IPS-18a (cell line): ENCODE results near the gene GPRC5C.

Experiments used
- H3K27ac ChIP-seq: one replicate; pipeline ENCODE4 v1.5.1; 2013; ENCODE audit warnings: low read length
- H3K27me3 ChIP-seq: one replicate; pipeline ENCODE4 v1.6.1; 2013; ENCODE audit warnings: mild to moderate bottlenecking, low read length; ENCODE audit not compliant: control insufficient read depth, insufficient read depth
- H3K36me3 ChIP-seq: one replicate; pipeline ENCODE4 v1.6.1; 2013; ENCODE audit warnings: low read depth, low read length; ENCODE audit not compliant: control insufficient read depth
- H3K4me1 ChIP-seq: one replicate; pipeline ENCODE4 v1.6.1; 2013; ENCODE audit warnings: low read depth, low read length; ENCODE audit not compliant: control insufficient read depth
- H3K4me3 ChIP-seq: one replicate; pipeline ENCODE4 v1.5.1; 2013; ENCODE audit warnings: low read length
- H3K9ac ChIP-seq: one replicate; pipeline ENCODE4 v1.6.1; 2013; ENCODE audit warnings: mild to moderate bottlenecking, low read length, moderate library complexity
- H3K9me3 ChIP-seq: one replicate; pipeline ENCODE4 v1.6.1; 2013; ENCODE audit warnings: low read depth, low read length; ENCODE audit not compliant: control insufficient read depth

GPRC5C gene

DNA sequence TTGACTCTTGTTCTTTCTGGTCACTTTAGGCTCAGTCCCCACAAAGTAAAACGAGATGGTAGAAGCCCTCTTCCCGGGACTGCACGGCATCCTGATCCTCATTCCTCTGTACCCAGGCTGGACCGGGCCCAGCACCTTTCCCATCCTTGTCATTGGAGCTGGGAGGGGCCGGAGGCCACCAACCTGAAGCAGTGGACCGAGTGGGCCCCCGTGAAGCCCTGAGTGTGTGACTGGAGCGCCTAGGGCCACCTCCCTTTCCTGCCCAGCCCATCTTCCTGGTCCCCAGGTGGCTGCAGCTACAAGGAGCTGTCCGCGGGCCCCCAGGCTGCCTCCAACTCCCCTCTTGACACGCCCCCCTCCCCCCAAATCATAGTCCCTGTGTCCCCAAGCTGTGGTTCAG, 17.4 kb downstream of the GPRC5C start:
- Histone ChIP-seq H3K9ac (no peak overlapping the region), H3K27me3 (peaks cover 21% of the 10 kb centered on the region), H3K4me1 (peaks cover 19% of the 10 kb centered on the region), H3K4me3 (no peak overlapping the region), H3K9me3 (no peaks in the 10 kb centered on the region), H3K27ac (no peak overlapping the region), H3K36me3 (no peaks in the 10 kb centered on the region)

DNA sequence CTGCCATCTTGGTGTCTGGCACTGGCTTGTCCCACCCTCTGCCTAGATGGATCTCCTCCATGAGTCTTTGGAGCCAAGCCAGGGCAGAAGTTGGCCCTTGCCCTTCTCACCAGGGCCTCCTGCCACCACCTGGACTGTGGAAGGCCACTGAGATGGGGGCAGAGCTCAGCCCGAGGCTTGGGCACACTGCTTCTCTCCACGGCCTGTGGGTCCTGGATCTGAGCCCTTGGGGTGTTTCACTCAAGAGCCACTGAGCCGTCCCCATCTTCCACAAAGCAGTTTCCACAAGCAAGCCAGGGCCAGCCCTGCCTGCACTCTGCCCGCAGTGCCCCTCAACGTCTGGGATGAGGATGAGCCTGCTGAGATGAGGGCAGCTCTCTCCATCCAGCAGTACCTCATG, 17.9 kb downstream of the GPRC5C start:
- Histone ChIP-seq H3K4me1 (peaks cover 23% of the 10 kb centered on the region), H3K27me3 (peaks cover 21% of the 10 kb centered on the region), H3K9me3 (no peaks in the 10 kb centered on the region), H3K36me3 (no peaks in the 10 kb centered on the region), H3K27ac (no peak overlapping the region), H3K4me3 (no peak overlapping the region), H3K9ac (no peak overlapping the region)

DNA sequence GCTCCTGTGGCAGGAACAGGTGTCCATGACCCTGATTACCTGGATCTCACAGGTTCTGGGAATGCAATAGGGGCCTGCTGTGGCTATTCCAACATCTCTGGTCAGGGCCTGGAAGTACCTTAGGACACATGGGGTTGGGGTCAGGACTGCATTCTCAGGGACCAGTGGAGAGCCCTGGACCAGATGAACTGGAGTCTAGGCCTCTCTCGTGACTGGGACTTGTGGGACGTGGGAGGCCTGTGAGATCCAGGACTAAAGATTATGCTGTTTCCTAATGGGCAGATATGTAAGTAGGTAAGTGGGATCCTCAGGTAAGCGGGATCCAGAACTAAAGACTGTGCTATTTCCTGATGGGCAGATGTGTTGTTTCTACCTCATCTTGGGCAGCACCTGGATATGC, 18.3 kb downstream of the GPRC5C start:
- Histone ChIP-seq H3K36me3 (no peaks in the 10 kb centered on the region), H3K9ac (no peak overlapping the region), H3K27me3 (peaks cover 21% of the 10 kb centered on the region), H3K4me3 (no peak overlapping the region), H3K27ac (no peak overlapping the region), H3K9me3 (no peaks in the 10 kb centered on the region), H3K4me1 (peaks cover 28% of the 10 kb centered on the region)

DNA sequence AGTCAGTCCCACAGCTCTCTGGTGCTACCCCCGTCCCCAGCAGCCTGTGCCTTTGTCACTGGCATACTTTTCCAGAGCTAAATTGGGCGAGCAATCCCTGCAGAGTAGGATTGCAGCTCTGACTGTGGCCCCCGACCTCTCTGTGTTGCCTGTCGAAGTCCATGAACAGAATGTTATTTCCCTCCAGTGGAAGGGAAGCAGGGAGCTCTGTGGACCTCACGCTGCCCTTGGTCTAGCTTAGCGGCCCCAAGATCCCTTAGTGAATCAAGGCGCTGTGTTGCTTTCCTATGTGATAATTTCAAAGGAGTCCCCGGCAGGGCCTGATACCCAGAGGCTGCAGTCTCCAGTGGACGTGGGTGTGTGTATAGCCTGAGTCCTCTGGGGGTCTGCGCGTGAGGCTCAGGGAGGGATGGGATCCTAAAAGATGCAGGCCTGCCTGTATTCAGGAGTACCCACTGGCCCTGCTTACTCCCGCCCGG, 19.1 kb downstream of the GPRC5C start:
- Histone ChIP-seq H3K27ac (no peak overlapping the region), H3K27me3 (peaks cover 21% of the 10 kb centered on the region), H3K4me3 (no peak overlapping the region), H3K4me1 (peaks cover 33% of the 10 kb centered on the region), H3K9me3 (no peaks in the 10 kb centered on the region), H3K9ac (no peak overlapping the region), H3K36me3 (no peaks in the 10 kb centered on the region)

DNA sequence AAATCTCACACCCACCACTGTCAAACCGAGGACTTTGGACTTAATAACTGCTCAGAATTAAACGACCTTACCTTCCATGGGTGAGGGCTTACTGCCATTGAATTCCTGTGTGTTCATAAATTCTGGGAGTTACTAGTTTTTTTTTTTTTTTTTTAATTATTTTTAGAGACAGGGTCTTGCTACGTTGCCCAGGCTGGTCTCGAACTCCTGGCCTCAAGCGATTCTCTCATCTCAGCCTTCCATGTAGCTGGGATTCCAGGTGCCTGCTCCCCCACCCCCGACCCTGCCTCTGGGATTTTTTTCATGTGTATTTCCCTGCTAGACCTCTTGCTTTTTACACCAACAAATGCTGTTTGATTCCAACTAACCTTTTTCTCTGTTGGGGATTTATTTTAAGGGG, 19.7 kb downstream of the GPRC5C start:
- Histone ChIP-seq H3K9ac (no peak overlapping the region), H3K9me3 (no peaks in the 10 kb centered on the region), H3K27me3 (peaks cover 21% of the 10 kb centered on the region), H3K36me3 (no peaks in the 10 kb centered on the region), H3K27ac (no peak overlapping the region), H3K4me1 (peaks cover 37% of the 10 kb centered on the region), H3K4me3 (no peak overlapping the region)

DNA sequence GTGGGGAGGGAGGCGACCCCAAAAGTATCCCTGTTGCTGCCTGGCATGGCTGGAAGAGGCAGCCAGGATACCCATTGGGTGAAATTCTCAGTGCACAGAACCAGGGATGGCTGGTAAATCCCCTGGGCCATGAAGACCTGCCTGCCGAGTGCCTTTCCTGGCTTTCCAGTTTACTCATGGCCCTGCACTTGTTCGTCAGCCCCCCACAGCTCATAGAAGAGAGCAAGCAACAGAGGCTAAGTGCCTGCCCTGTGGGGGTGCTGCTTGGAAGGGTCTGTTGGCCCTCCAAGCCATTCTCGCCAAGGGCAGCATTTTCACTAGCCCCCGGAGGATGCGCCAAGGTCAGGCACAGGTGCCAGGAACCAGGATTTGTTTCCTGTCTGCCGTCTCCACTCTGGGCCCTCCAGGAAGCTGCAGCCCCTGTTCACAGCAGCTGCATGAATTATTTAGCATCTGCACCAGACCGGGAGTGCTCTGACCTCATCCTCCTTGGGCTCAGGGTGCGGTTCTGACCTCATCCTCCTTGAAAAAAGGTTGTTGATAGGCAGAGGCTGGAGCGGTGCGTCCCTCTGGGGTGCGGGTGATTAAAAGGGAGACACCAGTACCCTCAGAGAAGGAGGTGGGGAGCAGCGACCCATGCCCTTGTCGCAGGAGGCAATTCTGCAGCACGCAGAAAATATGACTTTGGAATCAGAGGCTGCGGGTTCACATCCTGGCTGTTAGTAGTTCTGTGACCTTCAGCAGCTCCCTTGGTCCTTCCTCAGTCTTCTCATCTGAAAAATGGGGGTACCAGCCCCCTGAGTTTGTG, 20.3 kb downstream of the GPRC5C start:
- peaks cover 39% of the 10 kb centered on the region for H3K4me1 ChIP-seq
- no peaks in the 10 kb centered on the region for H3K9me3 ChIP-seq
- H3K36me3 ChIP-seq: no peaks in the 10 kb centered on the region
- H3K27me3 ChIP-seq: peaks cover 21% of the 10 kb centered on the region
- H3K9ac ChIP-seq: no peak overlapping the region
- no peak overlapping the region for H3K27ac ChIP-seq
- peak overlapping the region; percentile 9 for H3K4me3 ChIP-seq

DNA sequence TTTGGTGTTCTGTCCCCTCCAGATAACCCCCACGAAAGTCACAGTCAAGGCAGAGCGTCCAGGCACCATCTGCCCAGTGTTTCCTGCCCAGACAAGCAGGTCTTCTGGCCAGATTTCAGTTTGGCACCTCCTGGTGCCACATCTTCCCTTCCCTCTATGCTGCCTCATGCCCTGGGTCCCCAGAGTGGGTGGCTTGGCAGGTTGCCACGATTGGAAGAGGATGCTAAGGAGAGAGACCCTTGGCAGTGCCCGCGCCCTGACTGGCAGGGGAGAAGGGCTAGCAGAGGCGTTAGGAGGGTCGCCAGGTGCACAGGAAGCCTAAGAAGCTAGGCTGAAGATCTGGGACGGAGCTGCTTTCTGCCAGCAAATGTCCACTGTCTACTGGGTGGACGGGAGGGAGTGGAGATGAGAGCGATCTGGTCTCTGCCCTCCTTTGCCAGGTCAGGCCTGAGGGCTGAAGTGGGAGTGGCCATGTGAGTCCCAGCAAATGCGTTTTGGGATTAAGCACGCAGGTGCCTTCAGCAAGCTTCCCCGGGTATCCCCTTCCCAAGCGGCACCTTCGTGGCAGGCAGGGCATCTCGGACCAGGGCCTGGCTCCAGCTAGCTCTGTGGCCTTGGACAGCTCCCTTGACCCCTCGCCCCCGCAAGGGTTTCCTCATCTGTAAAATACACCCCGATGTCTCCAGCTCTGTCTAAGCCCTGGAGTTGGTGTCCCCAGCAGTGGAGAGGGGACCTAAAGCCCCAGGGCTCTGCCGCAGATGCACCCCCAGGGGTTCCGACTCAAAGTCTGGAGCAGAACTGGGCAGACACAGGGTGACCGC, 21.2 kb downstream of the GPRC5C start:
- Histone ChIP-seq H3K4me3 (peak overlapping the region; percentile 55), H3K36me3 (no peaks in the 10 kb centered on the region), H3K4me1 (peaks cover 42% of the 10 kb centered on the region), H3K9ac (peak overlapping the region; percentile 39), H3K27me3 (peaks cover 21% of the 10 kb centered on the region), H3K9me3 (no peaks in the 10 kb centered on the region), H3K27ac (no peak overlapping the region)

DNA sequence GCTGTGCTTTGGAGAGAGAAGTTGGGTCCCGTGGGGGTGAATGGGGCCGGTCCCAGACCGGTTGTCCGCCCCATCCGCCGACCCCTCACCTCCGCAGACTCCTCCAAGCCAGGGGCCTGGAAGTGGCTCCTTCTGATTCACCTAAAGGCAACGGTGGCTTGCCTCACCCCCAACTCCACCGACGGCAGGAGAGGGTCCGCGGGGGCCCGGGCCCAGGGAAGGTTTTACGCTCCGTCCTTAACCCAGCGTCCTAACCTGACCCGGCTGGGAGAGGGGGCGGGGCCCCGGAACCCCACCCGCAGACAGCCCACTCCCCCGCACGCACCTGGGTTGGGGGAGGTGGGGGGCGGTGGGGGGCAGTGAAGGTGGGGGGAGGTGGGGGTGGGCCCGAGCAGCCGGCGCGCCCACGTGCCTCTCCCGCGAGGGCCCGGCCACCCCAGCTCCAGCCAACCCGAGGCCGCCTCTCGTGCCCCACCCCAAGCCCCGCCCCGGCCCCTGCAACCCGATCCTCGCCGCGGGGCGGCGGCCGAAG, 21.8 kb downstream of the GPRC5C start:
- Histone ChIP-seq H3K36me3 (no peaks in the 10 kb centered on the region), H3K27ac (no peak overlapping the region), H3K4me3 (peak overlapping the region; percentile 55)

DNA sequence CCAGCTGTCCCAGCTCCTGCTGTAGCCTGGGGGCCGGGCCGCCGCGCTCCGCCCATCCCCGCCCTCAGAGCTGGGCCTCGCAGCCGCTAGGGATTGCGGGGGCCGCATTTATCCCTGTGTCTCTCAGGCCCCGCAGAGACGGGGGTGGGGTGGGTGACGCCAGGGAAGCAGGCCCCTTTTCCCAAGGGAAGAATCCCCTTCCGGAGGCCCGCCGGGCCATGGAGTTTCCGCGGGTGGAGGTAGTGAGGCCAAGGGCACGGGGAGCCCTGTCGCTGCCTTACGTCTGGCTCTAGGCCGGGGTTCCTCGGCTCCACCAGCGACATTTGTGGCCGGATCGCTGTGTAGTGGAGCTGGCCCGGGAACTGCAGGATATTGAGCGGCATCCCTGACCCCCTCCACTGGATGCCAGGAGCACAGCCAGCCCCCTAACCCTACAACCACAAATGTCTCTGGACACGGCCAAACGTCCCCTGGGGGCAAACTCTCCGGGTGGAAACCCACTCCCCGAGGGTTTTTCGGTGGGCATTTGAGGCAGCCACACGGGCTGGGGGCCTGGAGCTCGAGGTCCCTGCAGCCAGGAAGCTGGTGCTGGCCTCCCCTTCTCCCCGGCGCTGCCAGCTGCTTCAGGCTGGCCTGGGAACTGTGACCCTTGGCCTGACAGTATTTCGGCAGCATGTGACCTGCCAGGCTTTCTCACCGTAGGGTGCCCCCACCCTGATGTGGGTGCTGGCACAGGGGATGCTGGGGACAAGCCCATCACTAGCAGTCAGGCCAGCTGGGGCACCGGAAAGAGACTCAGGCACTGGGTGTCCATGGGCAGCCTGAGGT, 22.5 kb downstream of the GPRC5C start:
- Histone ChIP-seq H3K4me3 (peak overlapping the region; percentile 59), H3K4me1 (peaks cover 42% of the 10 kb centered on the region), H3K9me3 (no peaks in the 10 kb centered on the region), H3K27me3 (peaks cover 21% of the 10 kb centered on the region), H3K27ac (peak overlapping the region; percentile 31), H3K9ac (peak overlapping the region; percentile 57), H3K36me3 (no peaks in the 10 kb centered on the region)

More for the DNA sequence above, 21.8 kb downstream of the GPRC5C start:
- Histone ChIP-seq H3K27me3 (peaks cover 21% of the 10 kb centered on the region), H3K9me3 (no peaks in the 10 kb centered on the region), H3K4me1 (peaks cover 42% of the 10 kb centered on the region), H3K9ac (peak overlapping the region; percentile 39)

DNA sequence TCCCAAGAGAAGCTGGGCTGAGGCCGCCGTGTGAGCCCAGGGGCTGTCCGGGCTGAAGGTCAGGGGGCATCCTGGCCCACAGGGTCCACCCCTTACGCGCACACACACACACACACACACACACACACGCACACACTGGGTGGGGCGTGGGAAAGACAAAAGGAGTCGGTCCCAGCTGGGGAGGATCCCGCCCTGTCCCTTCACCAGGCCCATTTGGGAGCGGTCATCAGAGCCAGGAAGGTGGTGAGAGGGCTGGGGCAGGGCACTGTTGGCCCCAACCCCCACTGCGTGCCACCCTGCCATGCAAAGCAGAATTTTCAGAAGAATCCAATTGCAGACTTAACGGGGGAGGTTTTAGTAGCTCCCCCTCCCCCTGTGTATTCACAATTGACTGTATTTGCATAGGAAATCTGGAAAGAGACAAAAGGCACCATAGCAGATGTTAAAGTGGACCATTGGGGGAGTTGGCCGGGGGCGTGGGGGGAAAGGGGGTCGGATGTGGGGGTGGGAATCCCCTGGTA, 23.2 kb downstream of the GPRC5C start:
- H3K36me3 ChIP-seq: no peaks in the 10 kb centered on the region
- no peaks in the 10 kb centered on the region for H3K9me3 ChIP-seq
- peak overlapping the region; percentile 57 for H3K9ac ChIP-seq
- H3K4me1 ChIP-seq: peaks cover 42% of the 10 kb centered on the region
- peaks cover 21% of the 10 kb centered on the region for H3K27me3 ChIP-seq
- peak overlapping the region; percentile 59 for H3K4me3 ChIP-seq
- no peak overlapping the region for H3K27ac ChIP-seq

DNA sequence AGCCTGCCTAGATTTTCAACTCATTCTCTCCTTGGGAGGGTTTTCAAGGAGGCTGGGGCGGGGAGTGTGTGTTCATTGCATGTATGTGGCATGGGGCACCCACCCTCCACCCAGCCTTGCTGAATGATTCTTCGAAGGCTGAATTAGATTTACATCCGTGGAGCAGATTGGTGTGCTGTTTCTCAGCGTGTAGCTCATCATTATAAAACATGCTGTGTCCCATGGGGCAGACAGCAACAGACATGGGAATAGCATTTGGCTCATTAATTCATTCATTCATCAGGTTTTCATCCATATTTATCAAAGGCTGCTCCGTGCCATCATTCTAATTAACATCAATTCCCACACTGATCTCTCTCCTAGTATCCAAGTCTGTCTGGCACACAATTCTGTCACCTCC, 23.9 kb downstream of the GPRC5C start:
- peaks cover 21% of the 10 kb centered on the region for H3K27me3 ChIP-seq
- H3K9ac ChIP-seq: no peak overlapping the region
- H3K36me3 ChIP-seq: no peaks in the 10 kb centered on the region
- peaks cover 42% of the 10 kb centered on the region for H3K4me1 ChIP-seq
- no peak overlapping the region for H3K27ac ChIP-seq
- no peak overlapping the region for H3K4me3 ChIP-seq
- no peaks in the 10 kb centered on the region for H3K9me3 ChIP-seq
